HG03521 (cell line): Measurements from ENCODE around the gene NKRF.
"Not testable (repeated sequence)": the region's sequence is repeated elsewhere in the genome, so short reads cannot be mapped to it uniquely, and the experiment has no call there.

Experiments
- ATAC-seq: cut with Tn5 transposase; IDR thresholded peaks from one replicate; pipeline ENCODE4 v1.9.1; 2021; ENCODE audit warnings: mild to moderate bottlenecking, moderate library complexity; ENCODE audit not compliant: unreplicated experiment

Gene NKRF

DNA sequence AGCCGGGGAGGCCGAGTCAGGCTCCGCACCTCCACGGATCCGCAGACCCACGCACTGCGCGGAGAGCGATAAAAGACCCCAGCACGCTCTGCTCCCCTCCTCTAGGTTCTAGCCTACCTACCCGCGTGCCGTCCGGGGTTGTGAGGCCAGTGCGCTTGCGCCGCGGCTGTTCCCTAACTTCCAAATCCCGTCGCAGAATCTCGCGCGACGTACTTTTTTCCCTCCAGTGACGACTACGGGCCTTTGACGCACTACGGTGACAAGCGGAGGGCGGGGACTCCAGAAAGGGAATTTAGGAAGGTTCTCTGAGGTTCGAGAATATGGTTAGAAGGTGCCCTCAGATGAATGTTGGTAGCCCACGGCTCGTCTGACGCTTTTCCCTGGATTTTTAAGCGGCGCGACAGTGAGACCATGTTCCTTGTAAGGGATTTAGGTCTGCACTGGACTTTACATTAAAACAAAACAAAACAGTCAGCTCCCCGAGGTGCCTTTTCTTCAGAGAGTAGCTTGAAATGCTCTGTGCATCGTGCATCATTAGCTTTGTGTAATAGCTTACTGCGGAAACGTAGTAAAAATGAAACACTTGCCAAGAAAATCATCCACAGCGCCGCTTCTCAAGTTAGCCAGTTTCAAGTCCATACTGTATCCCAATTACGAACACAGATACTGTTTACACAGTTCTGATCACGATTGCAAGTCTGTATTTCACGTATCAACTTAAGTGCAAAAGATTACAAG is at the start of gene NKRF:
Gene NKRF, minus strand, starts transcription at position 145 of the 738 bp plus-strand sequence.
- ATAC-seq, result peak; percentile 72

DNA sequence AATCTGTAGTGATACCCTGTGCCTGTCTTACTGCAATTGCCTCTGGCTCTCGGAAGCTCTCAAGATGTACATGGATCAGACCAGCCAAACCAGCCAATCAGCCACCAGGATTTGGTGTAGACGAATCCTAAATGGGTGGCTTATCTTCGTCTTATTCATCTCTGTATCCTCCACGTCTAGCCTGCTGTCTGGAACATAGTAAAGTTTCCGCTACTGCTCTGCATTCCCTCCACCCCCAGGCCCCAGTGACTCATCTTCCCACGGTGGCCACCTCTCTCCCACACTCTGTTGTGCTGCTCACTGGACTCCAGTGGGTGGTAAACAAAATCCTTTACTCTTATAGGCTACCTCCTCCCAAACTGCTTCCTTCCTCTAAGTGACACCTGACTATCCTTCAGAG is 48.9 kb upstream of the NKRF start:
- ATAC-seq, result no peak

GRCh38 chrX:119654112-119654531 is 47.9 kb upstream of the NKRF start:
- no peak for ATAC-seq

GRCh38 chrX:119648421-119648775 is 42.2 kb upstream of the NKRF start:
- ATAC-seq, result no peak

- ATAC-seq, result peak; percentile 96
These were observed 41.6 kb upstream of the NKRF start for GRCh38 chrX:119647552-119648420.

GRCh38 chrX:119647089-119647488 is 40.9 kb upstream of the NKRF start:
- no peak for ATAC-seq

- ATAC-seq, result no peak
These were observed 40.3 kb upstream of the NKRF start for GRCh38 chrX:119646515-119646914.

DNA sequence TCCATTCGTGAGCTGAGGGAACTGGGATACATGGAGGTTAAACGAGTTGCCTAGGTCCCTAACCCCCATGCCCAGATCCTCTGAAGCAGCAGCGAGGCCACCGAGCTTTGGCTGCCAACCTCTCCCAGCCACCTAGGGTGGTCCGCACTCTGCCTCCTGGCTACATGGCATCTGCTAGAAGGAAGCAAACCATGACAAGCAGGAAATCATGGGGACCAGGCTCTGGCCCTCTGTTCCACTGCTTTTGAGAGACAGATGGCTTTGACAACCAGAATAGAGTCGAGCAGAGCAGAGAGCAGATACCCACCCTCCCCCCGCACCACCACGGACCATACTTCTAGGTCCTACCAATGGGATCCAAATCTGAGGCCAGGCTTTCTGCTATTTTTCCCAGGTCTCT is 37.5 kb upstream of the NKRF start:
- ATAC-seq, result no peak

DNA sequence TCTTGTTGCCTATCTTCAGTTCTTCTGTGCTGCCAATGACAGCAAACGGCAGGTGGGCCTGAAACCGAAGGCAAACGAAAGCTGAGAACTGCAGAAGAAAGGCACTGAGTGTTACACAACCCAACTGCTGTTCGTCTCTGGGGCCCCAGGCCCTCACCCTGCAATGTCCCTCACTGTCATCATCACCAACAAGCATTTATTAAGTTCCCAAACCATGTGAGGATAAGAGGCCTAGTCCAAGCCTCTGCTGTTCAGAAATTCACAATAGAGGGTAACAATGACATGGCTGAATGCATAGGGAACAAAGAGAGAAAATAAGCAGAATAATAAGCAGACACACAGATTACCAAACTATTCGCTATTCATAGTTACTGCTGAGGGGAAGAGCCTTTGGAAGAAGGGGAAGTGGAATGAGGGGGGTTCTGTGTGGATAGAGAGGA is 34.5 kb upstream of the NKRF start:
- no peak for ATAC-seq

DNA sequence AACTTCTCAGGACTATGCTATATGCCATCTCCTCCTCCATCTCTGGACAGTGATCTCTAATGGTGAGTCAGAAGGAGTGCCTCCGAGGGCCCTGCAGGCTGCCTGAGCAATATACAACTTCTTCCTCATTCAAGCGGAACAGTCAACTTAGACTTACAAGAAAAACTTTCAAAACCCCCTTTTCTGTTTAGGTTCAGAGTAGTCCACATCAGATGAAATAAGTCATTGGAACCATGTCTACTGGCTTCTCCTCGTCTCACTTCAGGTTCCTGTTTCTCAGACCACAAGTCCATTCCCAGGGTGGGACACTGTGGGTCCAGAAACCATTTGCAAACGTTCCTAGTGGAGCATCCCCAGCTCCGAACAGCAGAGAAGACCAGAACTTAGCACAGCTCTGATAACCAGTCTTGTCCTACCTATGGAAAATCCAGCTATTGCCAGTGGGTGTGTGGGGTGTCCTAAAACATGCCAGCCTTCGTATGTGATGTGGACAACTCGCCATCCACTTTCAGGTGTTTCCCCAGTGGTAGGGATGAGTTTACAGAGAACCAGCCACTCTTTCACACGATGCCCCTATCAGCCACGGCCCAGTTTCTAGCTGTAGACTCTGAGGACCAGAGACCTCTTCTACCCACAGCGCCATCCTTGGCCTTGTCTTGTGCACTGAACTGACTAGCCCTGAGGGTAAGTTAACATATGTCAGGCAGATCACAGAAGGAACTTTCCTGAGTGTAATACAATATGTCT is 32.7 kb upstream of the NKRF start:
- peak; percentile 73 for ATAC-seq

DNA sequence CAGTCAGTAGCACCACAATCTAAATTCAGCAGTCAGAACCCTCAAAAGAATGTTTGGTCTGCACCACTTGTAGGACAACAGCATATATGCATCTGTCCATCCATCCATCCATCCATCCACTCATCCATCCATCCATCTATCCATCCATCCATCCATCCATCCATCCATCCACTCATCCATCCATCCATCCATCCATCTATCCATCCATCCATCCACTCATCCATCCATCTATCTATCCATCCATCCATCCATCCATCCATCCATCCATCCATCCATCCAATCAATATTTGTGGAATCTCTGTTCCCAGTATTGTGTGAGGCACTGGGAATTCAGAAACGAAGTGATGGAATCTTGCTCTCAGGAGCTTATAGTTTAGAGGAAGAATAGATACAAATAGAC is 31.2 kb upstream of the NKRF start:
- not testable (repeated sequence) for ATAC-seq

GRCh38 chrX:119636419-119636818 is 30.2 kb upstream of the NKRF start:
- ATAC-seq, result no peak

- ATAC-seq, result no peak
These were observed 29.6 kb upstream of the NKRF start for GRCh38 chrX:119635799-119636198.

- ATAC-seq, result no peak
These were observed 29.0 kb upstream of the NKRF start for GRCh38 chrX:119635179-119635578.

DNA sequence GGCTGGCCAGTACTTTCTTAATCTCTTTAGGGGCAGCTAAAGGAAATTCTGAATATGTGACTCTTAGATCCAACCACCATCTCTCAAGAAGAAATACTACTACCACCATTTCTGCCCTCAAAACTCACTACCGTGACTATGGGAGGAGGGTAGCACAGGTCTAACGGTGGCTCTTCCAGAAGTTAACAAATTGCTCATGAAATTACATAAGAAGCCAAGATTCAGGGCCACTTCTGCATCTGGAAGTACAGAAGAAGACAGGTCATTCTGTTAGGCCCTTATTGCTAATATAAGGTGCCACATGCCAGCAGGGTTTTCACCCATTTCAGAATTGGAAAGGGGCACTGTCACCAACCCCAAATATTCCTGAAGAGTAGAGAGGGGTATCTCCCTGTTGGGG is 19.6 kb upstream of the NKRF start:
- no peak for ATAC-seq

GRCh38 chrX:119624951-119625668 is 18.9 kb upstream of the NKRF start:
- ATAC-seq, result no peak

DNA sequence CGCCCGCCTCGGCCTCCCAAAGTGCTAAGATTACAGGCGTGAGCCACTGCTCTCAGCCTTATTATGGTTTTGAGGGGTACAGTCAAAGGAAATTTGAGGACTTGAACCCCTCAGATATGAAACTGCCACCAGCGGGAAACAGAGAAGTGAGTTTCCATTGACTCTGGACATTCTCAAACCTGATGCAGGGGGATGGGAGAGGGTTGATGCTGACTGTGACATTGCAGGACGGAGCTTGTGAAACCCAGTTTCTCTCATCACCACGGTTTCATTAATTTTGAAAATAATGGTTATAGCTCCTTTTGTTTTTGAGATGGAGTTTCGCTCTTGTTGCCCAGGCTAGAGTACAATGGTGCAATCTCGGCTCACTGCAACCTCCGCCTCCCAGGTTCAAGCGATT is 18.2 kb upstream of the NKRF start:
- ATAC-seq, result no peak

GRCh38 chrX:119622356-119623232 is 16.4 kb upstream of the NKRF start:
- no peak for ATAC-seq

- ATAC-seq, result no peak
These were observed 12.2 kb upstream of the NKRF start for GRCh38 chrX:119618439-119618838.
